ENCODE data around the gene KCMF1.

The KCMF1 gene

DNA sequence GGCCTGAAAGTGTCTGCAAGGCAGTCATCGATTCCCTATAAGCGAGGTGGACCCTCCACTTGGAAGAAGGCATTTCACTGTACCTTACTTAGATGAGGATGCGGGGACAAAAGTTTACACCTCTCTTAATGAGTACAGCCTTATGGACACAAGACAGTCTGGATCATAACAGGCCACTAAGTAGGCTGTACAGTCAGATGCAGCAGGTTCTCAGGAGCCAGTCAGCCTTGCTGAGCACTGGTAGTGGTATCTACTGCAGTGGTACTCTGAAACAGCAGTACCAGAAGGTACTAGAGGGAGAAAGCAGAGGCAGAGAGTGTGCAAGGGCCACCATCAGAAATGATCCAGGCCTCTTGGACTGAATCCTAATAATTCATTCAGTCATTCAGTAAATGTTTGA lies 77.6 kb downstream of the KCMF1 start:
- no peak for TF ChIP-seq EZH2phosphoT487 (IDR thresholded peaks at IDR 0.05; ENCODE audit: borderline replicate concordance, low read length)
- TF ChIP-seq, protein P1, sequence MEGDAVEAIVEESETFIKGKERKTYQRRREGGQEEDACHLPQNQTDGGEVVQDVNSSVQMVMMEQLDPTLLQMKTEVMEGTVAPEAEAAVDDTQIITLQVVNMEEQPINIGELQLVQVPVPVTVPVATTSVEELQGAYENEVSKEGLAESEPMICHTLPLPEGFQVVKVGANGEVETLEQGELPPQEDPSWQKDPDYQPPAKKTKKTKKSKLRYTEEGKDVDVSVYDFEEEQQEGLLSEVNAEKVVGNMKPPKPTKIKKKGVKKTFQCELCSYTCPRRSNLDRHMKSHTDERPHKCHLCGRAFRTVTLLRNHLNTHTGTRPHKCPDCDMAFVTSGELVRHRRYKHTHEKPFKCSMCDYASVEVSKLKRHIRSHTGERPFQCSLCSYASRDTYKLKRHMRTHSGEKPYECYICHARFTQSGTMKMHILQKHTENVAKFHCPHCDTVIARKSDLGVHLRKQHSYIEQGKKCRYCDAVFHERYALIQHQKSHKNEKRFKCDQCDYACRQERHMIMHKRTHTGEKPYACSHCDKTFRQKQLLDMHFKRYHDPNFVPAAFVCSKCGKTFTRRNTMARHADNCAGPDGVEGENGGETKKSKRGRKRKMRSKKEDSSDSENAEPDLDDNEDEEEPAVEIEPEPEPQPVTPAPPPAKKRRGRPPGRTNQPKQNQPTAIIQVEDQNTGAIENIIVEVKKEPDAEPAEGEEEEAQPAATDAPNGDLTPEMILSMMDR (IDR thresholded peaks at IDR 0.05; ENCODE audit: low read depth, low read length, poor library complexity, severe bottlenecking): no peak
- no peak overlapping the region for H3K4me2 ChIP-seq (ENCODE audit: low read length)
- H3K9me3 ChIP-seq (ENCODE audit: control insufficient read depth, insufficient read depth, low read length): no peaks in the 10 kb centered on the region
- no peaks in the 10 kb centered on the region for H4K20me1 ChIP-seq (ENCODE audit: control insufficient read depth, insufficient read depth, low read depth, low read length)
- H3K27me3 ChIP-seq (ENCODE audit: control insufficient read depth, low read length): no peaks in the 10 kb centered on the region
- H3K4me3 ChIP-seq (ENCODE audit: low read length): no peak overlapping the region
- H3K9me2 ChIP-seq (replicated peaks; ENCODE audit: control insufficient read depth, low read length): no peaks in the 10 kb centered on the region
- H3K36me3 ChIP-seq (ENCODE audit: control insufficient read depth, low read length): peaks cover 69% of the 10 kb centered on the region
- no peak overlapping the region for H3K27ac ChIP-seq (ENCODE audit: low read depth, low read length)
- H3F3A ChIP-seq (ENCODE audit: control insufficient read depth, insufficient read depth): no peaks in the 10 kb centered on the region
- H3K4me1 ChIP-seq (ENCODE audit: control insufficient read depth, low read length): no peaks in the 10 kb centered on the region
- no peaks in the 10 kb centered on the region for H3K79me2 ChIP-seq (ENCODE audit: control insufficient read depth, low read length)

DNA sequence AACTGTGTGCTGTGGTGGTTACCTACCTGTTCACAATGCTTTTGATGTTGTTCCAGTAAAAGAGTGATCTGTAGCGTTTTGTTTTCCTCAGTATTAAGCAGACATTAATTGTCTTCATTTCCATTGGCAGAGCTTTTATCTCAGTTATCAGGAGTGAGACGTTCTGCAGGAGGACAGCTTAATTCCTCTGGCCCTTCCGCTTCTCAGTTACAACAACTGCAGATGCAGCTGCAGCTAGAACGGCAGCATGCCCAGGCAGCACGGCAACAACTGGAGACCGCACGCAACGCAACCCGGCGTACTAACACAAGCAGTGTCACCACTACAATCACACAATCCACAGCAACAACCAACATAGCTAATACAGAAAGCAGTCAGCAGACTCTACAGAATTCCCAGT lies 78.3 kb downstream of the KCMF1 start:
- Histone ChIP-seq H3K36me3 (ENCODE audit: control insufficient read depth, low read length) (peaks cover 69% of the 10 kb centered on the region), H3K4me2 (ENCODE audit: low read length) (no peak overlapping the region), H3K9me3 (ENCODE audit: control insufficient read depth, insufficient read depth, low read length) (no peaks in the 10 kb centered on the region), H3K4me3 (ENCODE audit: low read length) (no peak overlapping the region), H3F3A (ENCODE audit: control insufficient read depth, insufficient read depth) (no peaks in the 10 kb centered on the region), H3K79me2 (ENCODE audit: control insufficient read depth, low read length) (no peaks in the 10 kb centered on the region), H3K4me1 (ENCODE audit: control insufficient read depth, low read length) (no peaks in the 10 kb centered on the region), H4K20me1 (ENCODE audit: control insufficient read depth, insufficient read depth, low read depth, low read length) (no peaks in the 10 kb centered on the region), H3K27ac (ENCODE audit: low read depth, low read length) (no peak overlapping the region), H3K27me3 (ENCODE audit: control insufficient read depth, low read length) (no peaks in the 10 kb centered on the region), H3K9me2 (replicated peaks; ENCODE audit: control insufficient read depth, low read length) (no peaks in the 10 kb centered on the region)
- TF ChIP-seq, protein P1 (IDR thresholded peaks at IDR 0.05; ENCODE audit: low read depth, low read length, poor library complexity, severe bottlenecking): no peak

DNA sequence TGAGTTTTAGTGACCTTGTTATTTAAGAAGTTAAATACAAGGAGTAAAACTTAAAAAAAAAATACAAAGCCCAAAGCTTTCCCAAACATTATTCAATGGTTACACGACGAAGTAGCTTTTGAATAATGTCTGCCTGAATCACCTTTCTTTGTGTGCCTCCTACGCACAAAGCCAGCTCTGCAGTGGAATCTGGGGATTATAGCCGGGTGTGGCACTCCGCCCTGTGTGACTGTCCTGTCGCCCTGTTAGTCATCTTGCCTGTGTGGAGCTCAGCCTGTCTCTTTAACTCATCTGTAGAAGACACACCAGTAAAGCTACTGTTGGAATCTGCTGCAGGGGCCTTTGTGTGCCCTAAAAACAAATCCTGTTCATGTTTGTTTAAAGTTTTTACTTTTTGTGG lies 82.8 kb downstream of the KCMF1 start:
- Histone ChIP-seq H3K9me3 (ENCODE audit: control insufficient read depth, insufficient read depth, low read length) (no peaks in the 10 kb centered on the region), H3K4me1 (ENCODE audit: control insufficient read depth, low read length) (no peaks in the 10 kb centered on the region), H3K4me2 (ENCODE audit: low read length) (no peak overlapping the region), H3K36me3 (ENCODE audit: control insufficient read depth, low read length) (peaks cover 39% of the 10 kb centered on the region), H3K79me2 (ENCODE audit: control insufficient read depth, low read length) (no peaks in the 10 kb centered on the region), H3K27ac (ENCODE audit: low read depth, low read length) (no peak overlapping the region), H3K9me2 (replicated peaks; ENCODE audit: control insufficient read depth, low read length) (no peaks in the 10 kb centered on the region), H3F3A (ENCODE audit: control insufficient read depth, insufficient read depth) (peaks cover 4% of the 10 kb centered on the region), H3K27me3 (ENCODE audit: control insufficient read depth, low read length) (no peaks in the 10 kb centered on the region), H4K20me1 (ENCODE audit: control insufficient read depth, insufficient read depth, low read depth, low read length) (no peaks in the 10 kb centered on the region), H3K4me3 (ENCODE audit: low read length) (no peak overlapping the region)
- TF ChIP-seq, protein P1 (IDR thresholded peaks at IDR 0.05; ENCODE audit: low read depth, low read length, poor library complexity, severe bottlenecking): no peak
- no peak for TF ChIP-seq EZH2phosphoT487 (IDR thresholded peaks at IDR 0.05; ENCODE audit: borderline replicate concordance, low read length)
